ENCODE data around the gene SLC34A1. TPM values are rescaled to one million over a fixed set of nuclear protein-coding genes. Genes with fewer than 3 reads are reported as not detected.
"Not testable (repeated sequence)": the region's sequence is repeated elsewhere in the genome, so short reads cannot be mapped to it uniquely, and the experiment has no call there.

The SLC34A1 gene
- total RNA-seq, 1 donor from 2014 or later = not detected

DNA sequence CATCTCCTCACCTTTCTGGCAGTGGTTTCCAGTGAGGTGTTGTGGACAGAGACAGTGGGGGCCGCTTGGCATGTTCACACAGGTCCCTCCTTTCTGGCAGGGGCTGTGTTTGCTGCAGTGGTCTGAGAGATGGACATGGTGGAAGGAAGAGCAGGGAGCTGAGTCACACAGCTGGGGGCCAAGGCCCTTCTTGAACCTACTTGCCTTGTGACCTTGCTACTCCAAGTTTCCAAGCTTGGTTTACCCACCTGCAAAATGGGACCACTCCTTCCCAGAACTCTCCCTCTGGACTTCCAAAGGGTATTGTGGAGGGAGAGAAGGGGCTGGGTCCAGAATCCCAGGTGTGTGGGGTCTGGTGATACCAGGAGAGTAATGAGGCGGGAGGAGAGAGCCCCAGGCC is 21.1 kb downstream of the SLC34A1 start:
- intact Hi-C loops (cut with micrococcal nuclease) = no loop called here

DNA sequence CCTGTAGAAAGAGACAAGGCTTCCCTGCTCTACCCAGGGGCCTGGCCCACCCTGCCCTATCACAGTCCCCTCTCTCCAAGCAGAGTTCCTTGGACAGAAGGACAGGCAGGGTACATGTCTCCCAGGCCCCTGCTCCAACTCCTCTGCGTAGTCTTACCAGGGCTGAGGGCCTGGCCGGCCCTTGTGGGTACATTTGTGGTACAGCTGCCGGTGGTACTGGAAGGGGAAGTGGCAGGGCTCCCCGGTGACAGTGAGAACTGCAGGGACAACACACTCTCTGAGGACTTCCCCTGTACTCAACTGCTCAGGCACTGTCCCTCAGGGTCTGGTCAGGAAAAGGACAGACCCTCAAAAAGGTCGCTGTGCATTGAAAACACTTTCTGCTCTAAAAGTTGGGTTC is 21.6 kb downstream of the SLC34A1 start:
- intact Hi-C loops (cut with micrococcal nuclease) = no loop called here

DNA sequence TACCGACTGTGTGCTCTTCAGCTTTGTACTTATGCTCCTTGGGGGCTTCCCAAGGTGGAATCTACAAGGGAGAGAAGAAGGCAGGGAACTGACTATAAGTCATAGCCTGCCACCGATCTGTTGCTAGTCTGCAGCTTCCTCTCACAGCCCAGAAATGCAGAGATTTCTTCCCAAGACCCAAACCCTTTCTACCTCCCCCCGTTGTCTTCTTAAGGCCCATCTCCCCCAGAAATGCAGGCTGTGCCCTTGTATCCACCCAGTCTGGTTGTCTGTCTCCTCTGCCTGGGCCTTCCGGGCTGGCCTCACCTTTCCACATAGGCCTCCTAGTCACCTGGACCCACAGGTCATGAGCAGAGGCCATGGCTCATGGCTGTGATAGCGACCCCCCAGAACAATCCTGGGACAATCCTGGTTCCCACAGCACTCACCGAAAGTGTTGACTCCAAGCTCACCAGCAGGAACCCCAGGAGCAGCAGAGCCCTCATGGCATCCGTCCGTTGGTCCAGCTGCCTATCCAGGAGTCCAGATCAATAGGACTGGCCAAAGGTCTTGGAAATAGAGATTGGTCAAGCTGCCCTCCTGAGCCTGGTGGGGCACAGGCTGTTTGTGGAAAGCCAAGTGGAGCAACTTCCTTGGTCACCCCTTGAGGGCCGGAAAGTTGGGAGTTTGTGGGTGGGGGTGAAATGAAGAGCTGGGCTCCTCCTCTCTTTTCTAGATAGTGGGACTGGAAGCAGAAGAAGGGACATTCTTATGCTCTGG is 25.0 kb downstream of the SLC34A1 start, which contains the start of gene F12:
Gene F12, minus strand, starts transcription at position 522 of the 759 bp plus-strand sequence. Its CDS starts 37 bp downstream, at position 485.
- intact Hi-C loops (cut with micrococcal nuclease) = no loop called here

DNA sequence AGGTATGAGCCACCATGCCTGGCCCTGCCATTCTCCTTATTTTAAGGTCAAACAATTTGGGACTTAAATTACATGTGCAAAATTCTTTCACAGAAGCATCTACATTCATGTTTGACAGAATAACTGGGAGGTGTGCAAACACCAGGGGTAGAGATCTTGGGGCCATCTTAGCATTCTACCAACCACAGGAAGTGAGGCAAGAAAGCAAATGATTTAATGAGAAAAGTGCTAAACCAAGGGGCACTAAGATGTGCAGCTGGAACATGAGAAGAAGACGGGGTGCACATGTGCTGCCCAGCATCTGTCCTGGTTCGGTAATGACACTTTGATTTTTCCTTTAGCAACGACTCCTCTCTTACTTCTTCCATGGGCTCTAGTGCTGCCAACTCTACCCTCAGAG is 26.3 kb downstream of the SLC34A1 start:
- intact Hi-C loops (cut with micrococcal nuclease) = no loop called here

DNA sequence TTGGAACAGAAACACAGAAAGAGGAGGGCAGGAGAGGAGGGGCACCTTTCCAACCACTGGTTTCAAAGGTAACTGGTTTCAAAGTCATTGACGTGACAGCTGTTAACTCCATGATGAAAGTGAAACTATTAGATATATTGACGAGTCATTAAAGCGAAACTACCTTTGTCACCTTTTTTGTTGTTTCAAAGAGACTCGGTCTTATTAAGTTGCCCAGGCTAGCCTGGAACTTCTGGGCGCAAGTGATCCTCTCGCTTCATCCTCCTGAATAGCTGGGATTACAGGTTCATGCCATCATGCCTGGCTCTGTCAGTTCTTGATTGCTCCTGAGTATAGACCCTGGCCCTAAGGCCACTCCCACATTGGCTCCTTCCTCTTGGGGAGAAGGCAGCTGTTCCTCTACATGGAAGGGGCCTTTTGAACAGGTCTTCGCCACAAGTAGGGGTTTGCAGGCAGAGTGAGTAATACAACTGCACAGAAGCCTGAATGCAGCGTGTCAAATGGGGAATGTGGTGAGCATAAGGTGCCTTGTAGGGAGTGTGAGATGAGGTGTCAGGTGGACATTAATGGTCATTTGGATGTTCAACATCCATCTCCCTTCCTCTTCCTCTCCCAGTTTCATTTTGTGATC is 28.5 kb downstream of the SLC34A1 start:
- intact Hi-C loops (cut with micrococcal nuclease) = no loop called here

DNA sequence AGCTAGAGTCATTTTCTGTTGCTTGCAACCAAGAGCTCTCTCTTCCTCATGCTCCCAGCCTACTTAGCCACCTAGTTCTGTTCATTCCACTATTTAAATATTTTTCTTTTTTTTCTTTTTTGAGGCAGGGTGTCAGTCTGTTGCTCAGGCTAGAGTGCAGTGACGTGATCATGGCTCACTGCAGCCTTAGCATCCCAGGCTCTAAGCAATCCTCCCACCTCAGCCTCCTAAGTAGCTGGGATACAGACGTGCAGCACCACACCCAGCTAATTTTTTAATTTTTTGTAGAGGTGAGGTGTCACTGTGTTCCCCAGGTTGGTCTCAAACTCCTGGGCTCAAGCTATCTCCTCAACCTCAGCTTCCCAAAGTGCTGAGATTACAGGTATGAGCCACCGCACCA is 30.2 kb downstream of the SLC34A1 start:
- intact Hi-C loops (cut with micrococcal nuclease) = no loop called here

DNA sequence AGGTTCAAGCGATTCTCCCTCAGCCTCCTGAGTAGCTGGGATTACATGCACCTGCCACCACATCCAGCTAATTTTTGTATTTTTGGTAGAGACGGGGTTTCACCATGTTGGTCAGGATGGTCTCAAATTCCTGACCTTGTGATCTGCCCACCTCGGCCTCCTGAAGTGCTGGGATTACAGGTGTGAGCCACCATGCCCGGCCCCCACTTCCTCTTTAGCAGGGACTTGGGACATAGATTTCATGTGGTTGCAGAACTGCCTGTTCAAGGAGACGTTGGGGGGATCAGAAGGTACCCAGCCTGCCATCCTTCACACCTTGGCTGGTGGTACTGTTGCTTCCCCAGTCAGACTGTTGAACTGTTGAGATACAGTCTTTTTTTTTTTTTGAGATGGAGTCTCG is 32.8 kb downstream of the SLC34A1 start:
- intact Hi-C loops (cut with micrococcal nuclease) = not testable (repeated sequence)

DNA sequence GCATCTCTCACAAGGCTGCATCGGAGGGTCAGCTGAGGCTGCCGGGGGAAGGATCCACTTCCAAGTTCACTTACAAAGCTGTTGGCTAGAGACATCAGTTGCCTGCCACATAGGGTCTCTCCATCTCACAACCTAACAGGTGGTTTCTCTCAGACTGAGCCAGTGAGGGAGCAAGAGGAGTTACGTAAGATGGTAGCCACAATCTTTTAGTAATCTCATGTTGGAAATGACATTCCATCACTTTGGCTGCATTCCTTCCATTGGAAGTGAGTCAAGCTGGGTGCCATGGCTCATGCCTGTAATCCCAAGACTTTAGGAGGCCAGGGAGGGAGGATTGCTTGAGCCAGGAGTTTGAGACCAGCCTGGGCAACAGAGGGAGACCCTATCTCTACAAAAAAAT is 34.8 kb downstream of the SLC34A1 start:
- intact Hi-C loops (cut with micrococcal nuclease) = no loop called here

DNA sequence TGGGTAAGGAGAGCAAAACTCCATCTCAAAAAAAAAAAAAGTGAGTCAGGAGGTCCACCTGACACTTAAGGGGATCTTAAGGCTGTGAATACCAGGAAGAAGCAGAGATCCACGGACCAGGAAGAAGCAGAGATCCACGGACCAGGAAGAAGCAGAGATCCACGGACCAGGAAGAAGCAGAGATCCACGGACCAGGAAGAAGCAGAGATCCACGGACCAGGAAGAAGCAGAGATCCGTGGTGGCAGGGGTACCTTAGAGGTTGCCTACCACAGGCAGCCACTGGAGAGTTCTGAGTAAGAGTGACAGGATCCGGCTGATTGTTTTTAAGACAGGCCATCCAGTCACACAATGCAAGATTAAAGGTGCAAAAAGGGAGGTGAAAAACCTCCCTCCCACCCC is 36.2 kb downstream of the SLC34A1 start:
- intact Hi-C loops (cut with micrococcal nuclease) = not testable (repeated sequence)

DNA sequence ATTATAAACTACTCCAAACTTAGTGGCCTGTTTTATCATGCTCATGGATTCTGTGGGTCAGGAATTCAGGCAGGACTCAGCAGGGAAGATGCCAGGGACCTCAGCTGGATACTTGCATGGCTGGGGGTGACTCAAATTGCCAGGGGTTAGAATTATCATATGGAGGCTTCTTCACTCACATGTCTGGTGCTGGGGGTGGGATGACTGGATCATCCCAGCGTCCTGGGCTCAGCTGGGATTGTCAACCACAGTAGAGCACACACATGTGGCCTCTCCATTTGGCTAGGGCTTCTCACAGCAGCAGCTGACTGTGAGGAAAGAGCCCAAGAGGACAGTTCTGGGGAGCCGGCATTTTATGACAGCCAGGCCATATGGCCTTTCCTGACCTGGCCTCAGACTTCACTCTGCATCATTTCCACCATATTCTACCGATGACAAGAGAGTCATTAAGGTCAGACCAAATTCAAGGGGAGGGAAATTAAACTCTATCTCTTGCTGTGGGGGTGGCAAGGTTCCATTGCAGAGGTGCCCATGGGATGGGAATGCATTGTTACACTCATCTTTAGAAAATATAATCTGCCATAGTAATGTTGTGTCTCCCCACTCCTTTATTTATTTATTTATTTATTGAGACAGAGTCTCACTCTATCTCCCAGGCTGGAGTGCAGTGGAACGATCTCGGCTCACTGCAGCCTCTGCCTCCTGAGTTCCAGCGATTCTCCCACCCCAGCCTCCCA is 37.0 kb downstream of the SLC34A1 start:
- intact Hi-C loops (cut with micrococcal nuclease) = no loop called here

DNA sequence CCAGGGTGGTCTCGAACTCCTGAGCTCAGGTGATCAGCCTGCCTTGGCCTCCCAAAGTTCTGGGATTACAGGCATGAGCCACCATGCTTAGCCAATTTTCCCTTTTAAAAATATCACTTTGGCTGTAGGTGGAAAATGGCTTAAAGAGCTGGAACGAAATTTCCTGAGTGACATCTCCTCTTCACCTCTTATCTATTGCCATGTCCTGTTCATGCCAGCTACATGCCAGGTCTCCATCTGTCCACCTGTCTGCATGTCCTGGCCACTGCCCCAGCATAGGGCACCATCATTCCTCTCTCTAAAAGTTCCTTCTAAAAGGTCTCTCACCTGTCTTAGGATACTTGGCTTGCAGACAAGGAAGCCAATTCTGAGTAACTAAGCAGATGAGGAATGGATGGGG is 39.4 kb downstream of the SLC34A1 start:
- intact Hi-C loops (cut with micrococcal nuclease) = loop anchor here (2.0 kb wide), 1 partner anchor 1035 kb away; the partner anchor contains the start of genes HIGD2A and NOP16

DNA sequence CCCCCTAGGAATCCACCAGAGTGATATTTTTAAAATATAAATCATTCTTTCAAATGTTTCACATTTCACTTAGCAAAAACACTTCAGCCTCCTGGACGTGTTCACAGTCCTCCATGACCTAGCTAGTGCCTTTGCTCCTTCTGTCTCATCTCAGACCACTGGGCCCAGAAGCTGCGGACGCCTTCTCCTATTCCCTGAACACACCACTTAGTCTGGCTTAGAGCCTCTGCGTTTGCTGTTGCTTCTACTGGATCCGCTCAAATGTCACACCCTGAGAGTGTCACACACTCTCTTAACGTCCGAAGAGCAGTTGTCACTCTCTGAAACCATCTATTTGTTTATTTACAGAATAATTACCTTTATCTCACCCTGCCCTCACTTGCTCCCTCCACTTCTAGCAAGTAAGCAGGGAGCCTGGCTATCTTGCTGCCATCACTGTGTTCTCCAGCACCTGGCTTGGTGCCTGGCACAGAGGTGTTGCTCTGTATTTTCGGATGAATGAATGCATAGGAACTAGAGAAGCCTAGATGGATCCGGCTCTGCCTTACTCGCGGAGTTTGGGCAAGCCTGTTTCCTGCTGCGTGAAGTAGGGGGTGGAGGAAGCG is 41.1 kb downstream of the SLC34A1 start:
- intact Hi-C loops (cut with micrococcal nuclease) = loop anchor here (1.0 to 5.0 kb wide), 4 partner anchors 21 to 1036 kb away; partner anchors contain the start of genes HIGD2A, LMAN2, NOP16 and RNF44

DNA sequence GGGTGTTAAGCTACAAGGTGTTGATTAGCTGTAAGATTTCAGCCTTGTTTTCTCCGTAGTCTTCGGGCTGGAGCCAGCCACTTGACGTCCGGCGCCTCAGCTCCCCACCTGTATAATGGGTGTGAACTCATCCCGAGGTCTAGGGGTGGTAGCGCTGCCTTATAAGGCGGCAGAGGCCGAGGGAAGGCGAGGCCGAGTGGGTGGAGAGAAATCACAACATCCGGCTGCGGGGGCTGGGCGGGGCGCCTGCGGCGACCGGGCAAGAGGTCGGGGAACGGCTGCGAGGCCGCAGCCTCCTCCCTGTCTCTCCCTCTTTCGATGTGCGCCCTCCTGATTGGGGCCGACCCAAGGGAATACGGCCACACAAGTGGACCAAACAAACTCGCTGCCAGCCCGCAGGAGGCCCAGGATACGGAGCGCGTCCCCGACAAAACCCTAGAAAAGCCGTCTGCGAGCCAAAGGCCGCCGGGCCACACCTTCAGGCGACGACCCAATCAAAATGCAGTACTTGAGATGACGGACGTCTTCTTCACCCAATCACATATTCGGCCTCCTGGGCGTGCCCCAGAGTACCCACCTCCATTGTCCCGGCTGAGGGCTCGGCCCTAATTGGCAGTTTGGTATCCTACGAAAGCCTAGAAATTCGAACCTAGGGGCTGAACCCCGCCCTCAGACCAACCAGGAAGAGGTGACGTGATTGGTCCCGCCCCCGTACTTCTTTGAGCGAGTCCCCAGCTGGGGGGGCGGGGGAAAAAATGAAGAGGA is 41.7 kb downstream of the SLC34A1 start:
- intact Hi-C loops (cut with micrococcal nuclease) = loop anchor here (1.0 to 5.0 kb wide), 14 partner anchors 22 to 1037 kb away; partner anchors contain the start of genes HIGD2A, LMAN2, NOP16 and PDLIM7

DNA sequence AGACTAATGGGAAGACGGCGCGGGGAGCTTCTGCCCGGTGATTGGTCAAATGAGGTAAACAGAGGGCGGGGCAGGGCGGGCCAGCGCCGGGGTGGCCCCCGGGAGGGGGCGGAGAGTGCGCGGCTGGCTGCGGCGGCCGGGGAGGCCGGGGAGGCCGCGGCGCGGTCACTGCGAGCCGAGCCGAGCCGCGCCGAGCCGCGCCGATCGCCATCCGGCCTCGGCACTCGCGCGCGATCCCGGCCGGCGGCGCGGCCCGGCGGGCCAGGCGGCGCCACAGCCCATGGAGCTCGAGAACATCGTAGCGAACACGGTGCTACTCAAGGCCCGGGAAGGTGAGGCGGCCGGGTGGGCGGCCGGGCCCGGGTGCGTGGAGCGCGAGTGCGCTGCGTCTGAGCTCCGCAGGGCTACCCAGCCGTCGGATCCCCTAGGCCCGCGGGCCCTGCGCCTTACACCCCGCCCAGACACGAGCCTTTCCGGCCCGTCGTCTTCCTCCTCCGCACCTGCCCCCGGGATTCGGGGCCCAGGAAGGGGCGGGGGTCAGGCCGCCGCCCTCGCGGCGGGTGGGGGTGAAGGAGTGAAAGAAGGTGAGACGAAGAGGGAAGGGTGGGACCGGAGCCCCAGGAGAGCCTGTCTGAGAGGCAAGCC is 42.5 kb downstream of the SLC34A1 start, which contains the start of gene GRK6:
Gene GRK6, plus strand, starts transcription at position 111 of the 645 bp plus-strand sequence. Its CDS starts 170 bp downstream, at position 281.
- intact Hi-C loops (cut with micrococcal nuclease) = loop anchor here (1.0 to 5.0 kb wide), 11 partner anchors 28 to 889 kb away; partner anchors contain the start of genes PDLIM7, PRELID1, RAB24 and RGS14

DNA sequence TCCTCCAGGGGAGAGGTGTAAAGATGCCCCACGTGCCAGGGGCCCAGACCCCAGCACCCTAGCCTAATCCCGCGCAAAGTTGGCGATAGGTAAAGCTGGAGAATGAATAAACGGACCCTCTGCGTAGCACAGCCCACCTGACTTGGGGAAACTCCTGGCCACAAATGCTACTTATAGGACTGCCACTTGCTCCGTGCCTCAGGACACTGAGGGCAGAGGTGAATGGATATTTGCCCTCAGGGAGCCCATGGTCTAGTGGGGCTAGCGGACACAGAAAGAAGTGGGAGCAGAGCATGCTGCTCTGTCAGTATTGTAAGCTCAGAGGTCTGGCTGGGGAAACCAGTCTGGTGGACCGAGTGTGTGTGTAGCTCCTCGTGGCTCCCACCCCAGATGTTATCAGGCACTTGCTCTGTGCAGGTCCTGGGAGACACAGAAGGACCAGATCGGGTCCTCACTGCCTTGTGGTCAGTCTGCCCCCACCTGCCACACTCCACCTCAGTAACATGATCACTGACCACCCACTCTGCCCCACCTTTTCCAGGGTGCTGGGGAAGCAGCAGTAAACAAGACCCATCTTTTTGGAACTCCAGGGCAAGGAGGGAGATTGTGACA is 43.1 kb downstream of the SLC34A1 start:
- intact Hi-C loops (cut with micrococcal nuclease) = loop anchor here (2.0 to 5.0 kb wide), 4 partner anchors 71 to 890 kb away; partner anchors contain the start of genes PRELID1, RAB24, RGS14 and RNF44

DNA sequence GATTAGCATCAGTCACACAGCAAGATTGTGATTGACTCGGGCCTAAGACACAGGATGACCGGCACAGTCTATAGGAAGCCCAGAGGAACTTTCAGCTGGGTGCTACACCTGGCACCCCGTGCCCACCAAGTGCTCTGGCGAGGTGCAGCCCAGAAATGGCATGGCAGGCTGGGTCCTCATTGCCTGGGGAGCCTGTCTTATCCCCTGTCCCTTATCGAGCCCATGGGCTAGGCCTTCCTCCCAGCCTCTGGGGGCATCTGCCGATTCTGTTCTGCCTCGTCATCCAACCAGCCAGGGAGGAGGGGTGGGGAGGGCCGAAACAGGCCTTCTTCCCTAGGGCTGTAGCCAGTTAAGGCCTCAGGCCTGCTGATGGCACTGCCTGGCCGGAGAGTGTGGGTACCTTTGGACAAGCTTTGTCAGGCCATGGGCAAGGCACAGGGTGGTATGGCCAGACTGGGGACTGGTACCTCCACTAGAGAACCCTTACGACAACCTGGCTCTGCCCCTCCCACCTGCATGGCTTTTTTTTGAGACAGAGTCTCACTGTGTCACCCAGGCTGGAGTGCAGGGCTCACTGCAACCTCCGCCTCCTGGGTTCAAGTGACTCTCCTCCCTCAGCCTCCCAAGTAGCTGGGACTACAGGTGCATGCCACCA is 43.8 kb downstream of the SLC34A1 start:
- intact Hi-C loops (cut with micrococcal nuclease) = loop anchor here (2.0 to 5.0 kb wide), 4 partner anchors 71 to 891 kb away; partner anchors contain the start of genes PRELID1, RAB24, RGS14 and RNF44

DNA sequence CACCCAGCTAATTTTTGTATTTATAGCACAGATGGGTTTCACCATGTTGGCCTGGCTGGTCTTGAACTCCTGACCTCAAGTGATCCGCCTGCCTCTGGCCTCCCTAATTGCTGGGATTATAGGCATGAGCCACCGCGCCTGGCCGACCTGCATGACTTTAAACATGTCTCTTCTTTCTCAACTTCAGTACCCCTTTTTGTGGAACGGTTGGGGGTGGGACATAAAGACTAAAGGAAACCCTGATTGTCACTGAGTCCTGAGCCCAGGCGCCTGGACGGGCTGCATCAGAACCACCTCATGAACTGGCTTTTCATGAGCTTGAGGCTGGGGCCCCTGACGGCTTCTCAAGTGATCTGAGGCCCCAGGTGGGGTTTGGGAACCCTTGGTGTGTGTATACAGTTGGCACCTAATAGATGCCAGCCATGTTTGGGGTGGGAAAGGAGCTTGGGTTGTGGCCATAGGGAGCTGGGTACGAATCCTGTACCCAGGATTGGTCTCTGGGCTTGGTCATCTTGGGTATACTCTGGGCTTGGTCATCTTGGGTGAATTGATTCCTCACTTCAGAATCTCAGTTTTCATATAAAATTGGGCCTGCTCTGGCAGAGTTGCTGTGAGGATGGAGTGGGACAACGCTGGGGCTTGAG is 44.5 kb downstream of the SLC34A1 start:
- intact Hi-C loops (cut with micrococcal nuclease) = loop anchor here (1.0 to 5.0 kb wide), 2 partner anchors 17 to 891 kb away; partner anchors contain the start of gene RNF44
